Measurements from ENCODE around the gene AUH.

DNA sequence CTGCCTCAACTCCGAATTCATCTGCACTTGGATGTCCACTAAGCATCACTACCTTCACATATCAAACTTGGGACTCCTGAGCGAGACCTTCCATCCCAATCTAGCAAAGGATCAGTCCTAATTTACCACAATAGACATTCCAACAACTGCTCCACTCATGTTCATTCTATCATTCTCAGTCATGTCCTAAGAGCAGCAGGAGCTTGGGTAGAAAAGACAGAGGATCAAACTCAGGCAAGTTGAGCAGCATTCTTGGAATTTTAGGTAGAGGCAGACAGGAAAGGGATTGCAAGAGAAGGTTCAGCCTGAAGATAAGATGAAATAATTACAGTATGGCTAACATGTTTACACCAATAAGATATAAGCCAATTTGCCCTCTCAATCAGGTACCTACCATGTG is 51.7 kb downstream of the AUH start:
- TF ChIP-seq, protein P1, sequence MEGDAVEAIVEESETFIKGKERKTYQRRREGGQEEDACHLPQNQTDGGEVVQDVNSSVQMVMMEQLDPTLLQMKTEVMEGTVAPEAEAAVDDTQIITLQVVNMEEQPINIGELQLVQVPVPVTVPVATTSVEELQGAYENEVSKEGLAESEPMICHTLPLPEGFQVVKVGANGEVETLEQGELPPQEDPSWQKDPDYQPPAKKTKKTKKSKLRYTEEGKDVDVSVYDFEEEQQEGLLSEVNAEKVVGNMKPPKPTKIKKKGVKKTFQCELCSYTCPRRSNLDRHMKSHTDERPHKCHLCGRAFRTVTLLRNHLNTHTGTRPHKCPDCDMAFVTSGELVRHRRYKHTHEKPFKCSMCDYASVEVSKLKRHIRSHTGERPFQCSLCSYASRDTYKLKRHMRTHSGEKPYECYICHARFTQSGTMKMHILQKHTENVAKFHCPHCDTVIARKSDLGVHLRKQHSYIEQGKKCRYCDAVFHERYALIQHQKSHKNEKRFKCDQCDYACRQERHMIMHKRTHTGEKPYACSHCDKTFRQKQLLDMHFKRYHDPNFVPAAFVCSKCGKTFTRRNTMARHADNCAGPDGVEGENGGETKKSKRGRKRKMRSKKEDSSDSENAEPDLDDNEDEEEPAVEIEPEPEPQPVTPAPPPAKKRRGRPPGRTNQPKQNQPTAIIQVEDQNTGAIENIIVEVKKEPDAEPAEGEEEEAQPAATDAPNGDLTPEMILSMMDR (IDR thresholded peaks at IDR 0.05 in 4 of 5, conservative IDR thresholded peaks at IDR 0.05 in 1 of 5): no peak
- no peak for TF ChIP-seq POLR2A (IDR thresholded peaks at IDR 0.05)
